ENCODE measurements around the gene ZEB2. TPM values are rescaled to one million over a fixed set of nuclear protein-coding genes. Genes with fewer than 3 reads are reported as not detected.

Gene ZEB2
- total and polyA plus RNA-seq, 2 of the 13 experiments (the other 11 are each of a cell fraction or from before 2014, with no cell fraction given) = 0.07 TPM; not detected in 1

GRCh38 chr2:144464730-144465129 lies 55.2 kb downstream of the ZEB2 start:
- Histone ChIP-seq H3K4me1 (ENCODE audit: insufficient read depth, low read length) (no peaks in the 10 kb centered on the region), H3K27ac (ENCODE audit: extremely low read length, insufficient read depth, low read length) (no peak overlapping the region), H3K4me3 (replicated peaks in 1 of 3; ENCODE audit: insufficient read depth in 1 of 3, low read depth in 2 of 3, low read length in 3 of 3) (no peak overlapping the region), H3K79me2 (ENCODE audit: insufficient read depth, low read length) (no peaks in the 10 kb centered on the region), H2AFZ (ENCODE audit: low read length) (no peak overlapping the region), H4K20me1 (ENCODE audit: insufficient read depth, low read length) (no peaks in the 10 kb centered on the region), H3K36me3 (replicated peaks in 1 of 2; ENCODE audit: control insufficient read depth in 1 of 2, insufficient read depth in 2 of 2, low read length in 2 of 2) (no peaks in the 10 kb centered on the region), H3K4me2 (ENCODE audit: low read depth, low read length) (no peak overlapping the region), H3K27me3 (ENCODE audit: control insufficient read depth in 1 of 2, insufficient read depth in 2 of 2, low read length in 2 of 2) (no peaks in the 10 kb centered on the region), H3K9ac (ENCODE audit: insufficient read depth, low read depth, low read length) (no peak overlapping the region), H3K9me3 (ENCODE audit: low read length) (no peaks in the 10 kb centered on the region)
- no peak for TF ChIP-seq ZNF33B (CRISPR knock-in tag; IDR thresholded peaks at IDR 0.05)
- DNase-seq (ENCODE audit: low spot score) = no peak
- 3% methylated on average over 5 of the region's 5 CpGs for WGBS (ENCODE audit: low lambda C conversion rate)
- ChIA-PET POLR2A (no interaction called here), CTCF (ENCODE audit: low intra/inter-chr PET ratio, low total read pairs) (no interaction called here)
- FAIRE-seq = no peak
- ATAC-seq = no peak
- no TSS peak for BruUV-seq (replicated peaks)
- intact Hi-C loops (cut with micrococcal nuclease; ENCODE audit: unreplicated experiment) (no loop called here), in situ Hi-C loops (cut with HindIII; ENCODE audit: extremely low pct_ligation_motif_present, low pct_unique_long_range_greater_than_20kb) (no loop called here)

GRCh38 chr2:144463266-144463665 lies 56.7 kb downstream of the ZEB2 start:
- 24% methylated on average over 5 of the region's 5 CpGs for WGBS (ENCODE audit: low lambda C conversion rate)
- H4K20me1 ChIP-seq (ENCODE audit: insufficient read depth, low read length) = no peaks in the 10 kb centered on the region
- H3K79me2 ChIP-seq (ENCODE audit: insufficient read depth, low read length) = no peaks in the 10 kb centered on the region
- no peaks in the 10 kb centered on the region for H3K9me3 ChIP-seq (ENCODE audit: low read length)
- no peaks in the 10 kb centered on the region for H3K36me3 ChIP-seq (replicated peaks in 1 of 2; ENCODE audit: control insufficient read depth in 1 of 2, insufficient read depth in 2 of 2, low read length in 2 of 2)
- in situ Hi-C loops (cut with HindIII; ENCODE audit: extremely low pct_ligation_motif_present, low pct_unique_long_range_greater_than_20kb) (no loop called here), intact Hi-C loops (cut with micrococcal nuclease; ENCODE audit: unreplicated experiment) (no loop called here)
- BruUV-seq (replicated peaks) = no TSS peak
- no peak overlapping the region for H3K27ac ChIP-seq (ENCODE audit: extremely low read length, insufficient read depth, low read length)
- DNase-seq (ENCODE audit: low spot score) (no peak), ATAC-seq (no peak), FAIRE-seq (no peak)
- no peak overlapping the region for H3K4me2 ChIP-seq (ENCODE audit: low read depth, low read length)
- H3K9ac ChIP-seq (ENCODE audit: insufficient read depth, low read depth, low read length) = no peak overlapping the region
- H3K4me1 ChIP-seq (ENCODE audit: insufficient read depth, low read length) = no peaks in the 10 kb centered on the region
- ChIA-PET POLR2A (no interaction called here), CTCF (ENCODE audit: low intra/inter-chr PET ratio, low total read pairs) (no interaction called here)
- H3K27me3 ChIP-seq (ENCODE audit: control insufficient read depth in 1 of 2, insufficient read depth in 2 of 2, low read length in 2 of 2) = no peaks in the 10 kb centered on the region
- H2AFZ ChIP-seq (ENCODE audit: low read length) = no peak overlapping the region
- H3K4me3 ChIP-seq (replicated peaks in 1 of 3; ENCODE audit: insufficient read depth in 1 of 3, low read depth in 2 of 3, low read length in 3 of 3) = no peak overlapping the region
- no peak for TF ChIP-seq MEIS1 (CRISPR knock-in tag; IDR thresholded peaks at IDR 0.05; ENCODE audit: borderline replicate concordance)
- TF ChIP-seq WIZ (CRISPR knock-in tag; IDR thresholded peaks at IDR 0.05) = no peak
- TF ChIP-seq SMARCC2 (IDR thresholded peaks at IDR 0.05) = no peak
- TF ChIP-seq ZNF660 (CRISPR knock-in tag; IDR thresholded peaks at IDR 0.05; ENCODE audit: borderline replicate concordance, low read depth) = no peak
- TF ChIP-seq FOXJ3 (CRISPR knock-in tag; IDR thresholded peaks at IDR 0.05; ENCODE audit: borderline replicate concordance) = no peak
- no peak for TF ChIP-seq PPARG (CRISPR knock-in tag; conservative IDR thresholded peaks at IDR 0.05)
- no peak for TF ChIP-seq CCDC6 (CRISPR knock-in tag; IDR thresholded peaks at IDR 0.05)
- TF ChIP-seq ZNF703 (CRISPR knock-in tag; IDR thresholded peaks at IDR 0.05; ENCODE audit: borderline replicate concordance) = no peak
- TF ChIP-seq HMG20B (CRISPR knock-in tag; conservative IDR thresholded peaks at IDR 0.05) = no peak
- TF ChIP-seq, protein P1, sequence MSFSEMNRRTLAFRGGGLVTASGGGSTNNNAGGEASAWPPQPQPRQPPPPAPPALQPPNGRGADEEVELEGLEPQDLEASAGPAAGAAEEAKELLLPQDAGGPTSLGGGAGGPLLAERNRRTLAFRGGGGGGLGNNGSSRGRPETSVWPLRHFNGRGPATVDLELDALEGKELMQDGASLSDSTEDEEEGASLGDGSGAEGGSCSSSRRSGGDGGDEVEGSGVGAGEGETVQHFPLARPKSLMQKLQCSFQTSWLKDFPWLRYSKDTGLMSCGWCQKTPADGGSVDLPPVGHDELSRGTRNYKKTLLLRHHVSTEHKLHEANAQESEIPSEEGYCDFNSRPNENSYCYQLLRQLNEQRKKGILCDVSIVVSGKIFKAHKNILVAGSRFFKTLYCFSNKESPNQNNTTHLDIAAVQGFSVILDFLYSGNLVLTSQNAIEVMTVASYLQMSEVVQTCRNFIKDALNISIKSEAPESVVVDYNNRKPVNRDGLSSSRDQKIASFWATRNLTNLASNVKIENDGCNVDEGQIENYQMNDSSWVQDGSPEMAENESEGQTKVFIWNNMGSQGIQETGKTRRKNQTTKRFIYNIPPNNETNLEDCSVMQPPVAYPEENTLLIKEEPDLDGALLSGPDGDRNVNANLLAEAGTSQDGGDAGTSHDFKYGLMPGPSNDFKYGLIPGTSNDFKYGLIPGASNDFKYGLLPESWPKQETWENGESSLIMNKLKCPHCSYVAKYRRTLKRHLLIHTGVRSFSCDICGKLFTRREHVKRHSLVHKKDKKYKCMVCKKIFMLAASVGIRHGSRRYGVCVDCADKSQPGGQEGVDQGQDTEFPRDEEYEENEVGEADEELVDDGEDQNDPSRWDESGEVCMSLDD (CRISPR knock-in tag; IDR thresholded peaks at IDR 0.05; ENCODE audit: borderline replicate concordance) = no peak
- TF ChIP-seq LCORL (IDR thresholded peaks at IDR 0.05) = no peak
- TF ChIP-seq LCORL (CRISPR knock-in tag; IDR thresholded peaks at IDR 0.05) = no peak
- no peak for TF ChIP-seq FOXM1 (CRISPR knock-in tag; IDR thresholded peaks at IDR 0.05)
- TF ChIP-seq EEA1 (CRISPR knock-in tag; IDR thresholded peaks at IDR 0.05; ENCODE audit: borderline replicate concordance) = no peak
- TF ChIP-seq, protein P2, sequence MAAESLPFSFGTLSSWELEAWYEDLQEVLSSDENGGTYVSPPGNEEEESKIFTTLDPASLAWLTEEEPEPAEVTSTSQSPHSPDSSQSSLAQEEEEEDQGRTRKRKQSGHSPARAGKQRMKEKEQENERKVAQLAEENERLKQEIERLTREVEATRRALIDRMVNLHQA (CRISPR knock-in tag; IDR thresholded peaks at IDR 0.05) = no peak

Data from HepG2 (cell line).